PC-9 (cell line): Measurements from ENCODE around the gene TRIM44. TPM values are rescaled to one million over a fixed set of nuclear protein-coding genes. Genes with fewer than 3 reads are reported as not detected.

Experiments used
- BruUV-seq: library from RNA; stranded (reverse); fragments of 400-500 nt; replicated peaks from 2 replicates; lab custom pipeline; 2021; lab: Mats Ljungman, UMichigan
- CTCF ChIA-PET: fragments of 300-600 bp; sonication (Branson Sonifier 250); formaldehyde crosslinking; loops from one replicate; lab custom pipeline; 2022; ENCODE audit warnings: antibody characterized with exemption; lab: Charles Lee
- POLR2A ChIA-PET: fragments of 300-600 bp; sonication (Branson Sonifier 250); formaldehyde crosslinking; loops from one replicate; lab custom pipeline; 2022; ENCODE audit warnings: antibody characterized with exemption; ENCODE audit not compliant: unreplicated experiment; lab: Charles Lee
- DNase-seq, 2 experiments: peaks; one replicate each; pipeline versions ENCODE4 v3.0.0 to v3.0.0-alpha.2; 2015 to 2022; ENCODE audit warnings: mixed read lengths in 1 of 2
- H2AFZ ChIP-seq: fragments of 200-600 bp; sonication (generic); 2 replicates; pipeline ENCODE4 v1.8.1; 2017; ENCODE audit warnings: antibody characterized with exemption
- H3F3A ChIP-seq: fragments of 200-600 bp; sonication (generic); 2 replicates; pipeline ENCODE4 v1.8.1; 2017; ENCODE audit warnings: antibody characterized with exemption, mild to moderate bottlenecking, low read depth; ENCODE audit not compliant: insufficient read depth
- H3K27ac ChIP-seq: fragments of 200-600 bp; sonication (generic); 2 replicates; pipeline ENCODE4 v1.6.1; 2016; ENCODE audit warnings: mixed run types
- H3K27me3 ChIP-seq: fragments of 200-600 bp; sonication (generic); 2 replicates; pipeline ENCODE4 v1.6.1; 2016; ENCODE audit warnings: low read depth, mixed run types; ENCODE audit not compliant: insufficient read depth
- H3K36me3 ChIP-seq: fragments of 200-600 bp; sonication (generic); 2 replicates; pipeline ENCODE4 v1.6.1; 2016; ENCODE audit warnings: low read depth, mixed run types
- H3K4me1 ChIP-seq: fragments of 200-600 bp; sonication (generic); replicated peaks from 2 replicates; pipeline ENCODE4 v1.6.1; 2016; ENCODE audit warnings: mixed run types; ENCODE audit not compliant: insufficient read depth
- H3K4me2 ChIP-seq: fragments of 200-600 bp; sonication (generic); 2 replicates; pipeline ENCODE4 v1.6.1; 2017; ENCODE audit warnings: mixed run types
- H3K4me3 ChIP-seq: fragments of 200-600 bp; sonication (generic); 2 replicates; pipeline ENCODE4 v1.6.1; 2016; ENCODE audit warnings: mixed run types
- H3K79me2 ChIP-seq: fragments of 200-600 bp; sonication (generic); 2 replicates; pipeline ENCODE4 v1.6.1; 2017; ENCODE audit warnings: low read depth, mixed run types
- H3K9me2 ChIP-seq: fragments of 200-600 bp; sonication (generic); 2 replicates; pipeline ENCODE4 v1.8.1; 2017; ENCODE audit warnings: mild to moderate bottlenecking; ENCODE audit not compliant: insufficient read depth
- H3K9me3 ChIP-seq: fragments of 200-600 bp; sonication (generic); 2 replicates; pipeline ENCODE4 v1.8.1; 2016; ENCODE audit warnings: low read depth; ENCODE audit not compliant: insufficient read depth
- H4K20me1 ChIP-seq: fragments of 200-600 bp; sonication (generic); 2 replicates; pipeline ENCODE4 v1.8.1; 2017; ENCODE audit not compliant: insufficient read depth
- CTCF ChIP-seq: fragments of 200-600 bp; sonication (generic); conservative IDR thresholded peaks from 2 replicates; pipeline ENCODE4 v1.6.1; 2017; ENCODE audit warnings: mixed run types, antibody characterized with exemption, mild to moderate bottlenecking, moderate library complexity
- EZH2 ChIP-seq: fragments of 200-600 bp; sonication (generic); IDR thresholded peaks from 2 replicates; pipeline ENCODE4 v1.8.0; 2017; ENCODE audit warnings: antibody characterized with exemption, low read depth
- intact Hi-C: fragments of 100-400 bp; cut with micrococcal nuclease; formaldehyde crosslinking; loops from one replicate; pipeline ENCODE4 v1.10.0; 2022; ENCODE audit not compliant: unreplicated experiment
- total RNA-seq: library from RNA; stranded (reverse); gene quantifications from 2 replicates; pipeline ENCODE4 v1.2.3, GENCODE V29; 2021

The TRIM44 gene
- total RNA-seq, 1 experiment from 2014 or later, result 100 TPM

- no TSS peak for BruUV-seq
- H3K27me3 ChIP-seq, result no peaks in the 10 kb centered on the region
Measured at GRCh38 chr11:35839368-35840161, 177.0 kb downstream of the TRIM44 start.

GRCh38 chr11:35841733-35842132 is 179.2 kb downstream of the TRIM44 start:
- Histone ChIP-seq H3K4me3 (no peak overlapping the region), H3K4me1 (no peaks in the 10 kb centered on the region), H3K4me2 (no peak overlapping the region), H4K20me1 (no peaks in the 10 kb centered on the region), H3K36me3 (no peaks in the 10 kb centered on the region), H3K79me2 (no peaks in the 10 kb centered on the region), H3K27ac (no peak overlapping the region), H2AFZ (no peak overlapping the region), H3F3A (no peaks in the 10 kb centered on the region), H3K27me3 (no peaks in the 10 kb centered on the region), H3K9me3 (no peaks in the 10 kb centered on the region), H3K9me2 (no peaks in the 10 kb centered on the region)
- no peak for DNase-seq
- intact Hi-C loops, result no loop called here
- TF ChIP-seq EZH2 (no peak), CTCF (no peak)
- ChIA-PET CTCF (no interaction called here), POLR2A (no interaction called here)
- BruUV-seq, result no TSS peak

More at GRCh38 chr11:35839368-35840161, 177.0 kb downstream of the TRIM44 start:
- no peaks in the 10 kb centered on the region for H3K9me3 ChIP-seq
- no peak overlapping the region for H2AFZ ChIP-seq
- no peak for TF ChIP-seq CTCF
- TF ChIP-seq EZH2, result no peak
- no peak for DNase-seq
- H3K4me1 ChIP-seq, result no peaks in the 10 kb centered on the region
- ChIA-PET CTCF (no interaction called here), POLR2A (no interaction called here)
- no peaks in the 10 kb centered on the region for H4K20me1 ChIP-seq
- H3K4me2 ChIP-seq, result no peak overlapping the region
- H3K36me3 ChIP-seq, result no peaks in the 10 kb centered on the region
- intact Hi-C loops, result no loop called here
- H3K9me2 ChIP-seq, result no peaks in the 10 kb centered on the region
- H3K27ac ChIP-seq, result no peak overlapping the region
- no peaks in the 10 kb centered on the region for H3F3A ChIP-seq
- no peaks in the 10 kb centered on the region for H3K79me2 ChIP-seq
- no peak overlapping the region for H3K4me3 ChIP-seq

GRCh38 chr11:35842958-35843357 is 180.4 kb downstream of the TRIM44 start:
- Histone ChIP-seq H3K27ac (no peak overlapping the region), H3K4me2 (no peak overlapping the region), H3K4me3 (no peak overlapping the region), H3K36me3 (no peaks in the 10 kb centered on the region), H2AFZ (no peak overlapping the region), H3K79me2 (no peaks in the 10 kb centered on the region), H3K4me1 (no peaks in the 10 kb centered on the region), H3K9me2 (no peaks in the 10 kb centered on the region), H3F3A (no peaks in the 10 kb centered on the region), H4K20me1 (no peaks in the 10 kb centered on the region), H3K27me3 (no peaks in the 10 kb centered on the region), H3K9me3 (no peaks in the 10 kb centered on the region)
- intact Hi-C loops, result no loop called here
- DNase-seq, result no peak
- TF ChIP-seq EZH2, result no peak
- no peak for TF ChIP-seq CTCF
- ChIA-PET POLR2A (no interaction called here), CTCF (no interaction called here)
- BruUV-seq, result no TSS peak
